CD4-positive, alpha-beta T cell treated with Interleukin-2 at 100 ng/mL for 4 hours (primary cell): ENCODE measurements around the gene ARV1.
A peak's percentile ranks its signal among the peaks of the same experiment; 100 is the strongest.

ENCODE experiments used
- DNase-seq: peaks from one replicate; pipeline ENCODE4 v3.0.0-alpha.2; 2020; ENCODE audit warnings: low spot score

The ARV1 gene

DNA sequence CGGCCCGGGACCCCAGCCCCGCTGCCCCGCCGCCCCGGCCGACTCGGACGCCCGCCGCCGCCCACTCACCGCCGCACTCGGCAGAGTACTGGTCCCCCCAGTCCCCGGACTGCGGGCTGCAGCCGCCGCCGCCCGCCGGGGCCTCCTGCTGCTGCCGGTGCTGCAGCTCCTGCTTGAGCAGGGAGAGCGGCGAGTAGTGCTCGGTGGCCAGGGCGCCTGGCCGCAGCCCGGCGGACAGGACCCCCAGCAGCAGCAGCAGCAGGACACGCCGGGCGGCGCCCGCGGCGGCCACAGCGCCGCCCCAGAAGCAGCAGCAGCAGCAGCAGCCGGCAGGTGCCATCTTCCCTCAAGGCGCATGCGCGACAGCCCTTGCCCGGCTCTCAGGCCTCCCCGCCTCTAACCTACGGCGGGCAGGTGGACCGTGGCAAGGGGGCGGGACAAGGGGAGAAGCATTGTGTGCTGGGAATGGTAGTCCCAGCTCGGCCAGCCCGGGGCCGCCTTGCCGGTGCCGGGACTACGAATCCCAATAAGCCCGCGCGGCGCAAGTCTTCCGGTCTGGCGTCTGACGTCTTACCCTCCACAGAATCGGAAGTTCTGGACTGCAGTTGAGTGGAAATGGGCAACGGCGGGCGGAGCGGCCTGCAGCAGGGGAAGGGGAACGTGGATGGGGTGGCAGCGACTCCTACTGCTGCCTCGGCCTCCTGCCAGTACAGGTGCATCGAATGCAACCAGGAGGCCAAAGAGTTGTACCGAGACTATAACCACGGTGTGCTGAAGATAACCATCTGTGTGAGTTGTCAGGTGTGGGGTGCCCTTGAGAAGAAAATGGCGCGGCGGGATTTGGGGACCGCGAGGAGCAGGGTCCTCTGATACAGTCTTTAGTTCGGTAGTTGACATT lies at the start of gene ARV1, which contains the start of gene TTC13:
Gene ARV1 (plus strand): TSS at position 604 of the 898 bp plus-strand sequence. CDS start 12 bp downstream, at position 616.
Gene TTC13 (minus strand): TSS at position 371 of the 898 bp plus-strand sequence. CDS start 31 bp downstream, at position 340.
- peak; percentile 98 for DNase-seq

DNA sequence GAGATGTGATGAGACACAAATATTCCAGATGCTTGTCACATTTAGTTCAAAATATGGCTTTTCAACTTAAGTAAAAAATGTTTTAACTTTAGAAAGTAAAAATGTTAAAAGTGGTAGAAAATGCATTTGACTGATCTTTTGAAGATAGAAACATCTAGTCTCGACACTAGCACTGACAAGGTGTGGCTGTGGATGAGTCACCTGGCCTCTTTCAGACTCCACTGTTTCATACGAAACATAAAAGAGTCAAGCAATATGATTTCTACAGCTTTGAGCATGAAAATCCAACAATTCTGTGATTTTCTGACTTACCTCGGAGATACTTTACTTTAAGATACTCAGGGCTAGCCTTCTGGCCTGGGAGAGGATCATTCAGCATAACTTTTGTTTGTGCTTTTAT lies 47.9 kb upstream of the ARV1 start:
- DNase-seq = no peak

DNA sequence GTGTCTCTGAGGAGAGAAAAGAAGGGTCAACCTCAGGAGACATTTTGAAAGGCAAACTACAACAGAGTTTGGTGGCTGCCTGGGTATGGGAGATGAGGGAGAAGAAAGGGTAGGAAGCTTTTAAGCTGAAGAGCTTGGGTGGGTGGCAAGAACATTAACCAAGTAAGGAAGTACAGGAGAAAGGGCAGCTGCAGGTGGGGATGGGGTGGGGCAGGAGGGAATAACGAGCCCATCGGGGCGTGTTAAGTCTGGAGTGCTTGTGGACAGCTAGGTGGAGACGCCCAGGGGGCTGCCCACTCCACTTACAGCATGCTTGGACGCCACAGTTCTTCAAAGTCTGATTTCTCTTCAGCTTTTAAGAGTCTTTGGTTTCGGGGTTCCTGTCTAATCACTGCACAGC lies 43.0 kb upstream of the ARV1 start:
- no peak for DNase-seq

DNA sequence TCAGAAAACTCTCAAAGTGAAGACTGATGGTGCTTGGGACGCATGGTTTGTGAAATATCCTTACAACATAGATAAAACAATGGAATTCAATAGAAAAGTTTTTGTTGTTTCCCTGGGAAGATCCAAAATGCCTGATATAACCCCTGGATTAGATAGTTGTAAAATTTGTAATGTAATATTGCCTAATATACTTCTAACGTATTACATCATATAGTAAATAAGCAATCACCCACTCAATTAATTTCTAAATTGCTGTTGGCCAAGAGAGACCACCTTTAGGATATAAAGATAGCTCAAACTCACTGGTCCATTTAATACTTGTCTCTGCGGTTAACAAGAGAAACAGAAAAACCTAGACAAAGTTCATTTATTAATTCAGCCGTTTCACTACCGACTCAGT lies 42.4 kb upstream of the ARV1 start:
- DNase-seq = no peak

DNA sequence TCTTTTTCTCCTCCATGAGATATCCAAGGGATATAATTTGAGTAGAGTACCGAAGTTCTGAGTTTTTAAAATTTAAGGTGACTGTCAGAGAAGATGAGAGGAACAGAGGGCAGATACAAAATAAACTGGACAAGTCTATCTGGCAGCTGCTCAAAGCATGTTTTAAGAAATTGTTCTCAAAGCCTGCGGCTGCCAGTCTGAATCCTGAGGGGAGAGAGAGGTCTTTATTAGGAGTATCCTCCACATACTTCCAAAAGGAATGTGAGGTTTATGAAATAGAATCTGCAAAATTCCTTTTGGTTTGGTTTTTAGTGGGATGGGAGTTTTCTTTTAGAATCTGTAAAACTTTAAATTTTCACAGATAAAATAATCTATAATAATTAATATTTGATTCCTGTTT lies 41.5 kb upstream of the ARV1 start:
- DNase-seq = no peak

DNA sequence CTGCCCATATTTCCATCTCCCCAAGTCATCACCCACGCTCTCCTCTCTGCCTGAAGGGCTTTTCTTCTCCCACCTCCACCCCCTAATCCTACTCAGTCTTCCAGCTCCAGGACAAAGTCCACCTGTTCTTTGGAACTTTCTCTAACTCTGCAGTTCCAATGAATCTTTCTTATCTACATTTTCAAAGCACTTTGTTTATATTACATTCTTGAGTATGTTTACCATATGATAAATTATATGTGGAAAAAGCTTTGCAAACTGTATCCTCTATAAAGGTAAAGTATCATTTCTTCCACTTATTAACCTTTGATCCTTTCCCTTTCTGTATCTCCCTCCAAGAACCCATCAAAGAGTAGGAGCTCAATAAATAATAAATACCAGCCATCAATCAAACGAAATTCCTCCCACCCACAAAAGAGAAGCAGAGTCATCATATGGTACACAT lies 39.9 kb upstream of the ARV1 start:
- DNase-seq = no peak

DNA sequence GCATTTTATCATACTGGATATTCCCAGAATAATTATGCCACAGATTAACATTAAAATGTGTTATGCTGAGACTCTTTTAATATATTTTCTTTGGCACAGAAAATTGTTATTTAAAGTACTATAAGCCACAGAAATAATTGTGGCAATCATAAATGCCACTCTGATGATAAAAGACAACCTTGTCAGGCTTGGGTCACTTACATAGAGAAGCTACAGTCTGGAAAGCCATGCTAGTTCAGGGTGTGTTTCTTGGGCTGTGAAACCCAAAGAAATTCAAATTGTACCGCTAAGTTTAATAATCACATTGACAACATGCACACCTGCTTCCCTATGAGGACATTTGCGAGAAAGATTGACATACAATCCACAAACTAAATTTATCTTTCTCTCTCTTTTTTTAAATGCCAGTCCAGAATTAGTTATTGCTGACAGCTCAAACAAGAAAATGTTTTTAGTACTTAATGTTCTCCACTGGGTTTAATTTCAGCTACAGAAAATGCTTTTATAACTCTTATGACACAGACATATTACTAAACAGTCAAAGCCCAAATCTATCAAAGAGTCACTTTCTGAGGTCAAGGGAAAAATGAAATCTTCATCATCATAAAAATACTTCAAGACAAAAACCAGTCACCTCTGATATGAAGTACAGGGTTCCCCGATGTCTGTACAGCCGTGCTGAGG lies 38.9 kb upstream of the ARV1 start:
- DNase-seq = no peak

DNA sequence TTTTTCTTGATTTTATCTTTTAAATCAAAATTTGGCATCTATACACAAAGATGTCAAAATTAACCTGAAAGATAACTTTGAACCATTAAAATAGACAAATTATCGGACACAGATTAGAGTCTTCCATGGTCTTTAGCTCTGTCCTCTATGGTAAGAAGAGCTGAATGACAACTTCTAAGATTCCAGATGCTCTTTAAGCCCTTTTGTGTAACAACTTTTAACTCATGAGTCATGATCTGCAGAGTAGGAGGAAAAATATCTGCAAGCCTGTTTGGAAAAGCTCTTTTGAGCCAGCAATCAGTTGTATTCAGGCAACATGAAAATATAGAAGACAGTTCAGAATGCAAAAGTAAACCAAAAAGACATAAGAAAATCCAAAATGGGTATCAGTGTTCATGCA lies 38.0 kb upstream of the ARV1 start:
- DNase-seq = no peak

DNA sequence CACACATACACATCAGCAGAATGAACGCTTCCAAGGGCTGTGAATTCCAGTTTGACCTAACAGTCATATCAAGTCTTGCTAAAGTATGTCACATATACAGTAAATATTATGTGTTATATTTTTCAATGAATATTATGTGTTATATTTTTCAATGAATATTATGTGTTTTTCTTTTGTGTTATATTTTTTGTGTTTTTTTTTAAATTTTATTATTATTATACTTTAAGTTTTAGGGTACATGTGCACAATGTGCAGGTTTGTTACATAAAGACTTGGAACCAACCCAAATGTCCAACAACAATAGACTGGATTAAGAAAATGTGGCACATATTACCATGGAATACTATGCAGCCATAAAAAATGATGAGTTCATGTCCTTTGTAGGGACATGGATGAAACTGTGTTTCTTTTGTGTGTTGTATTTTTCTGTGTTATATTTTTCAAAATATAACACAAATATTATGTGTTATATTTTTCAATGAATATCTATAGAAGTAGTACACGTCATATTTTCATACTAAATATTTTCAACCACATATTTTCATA lies 35.8 kb upstream of the ARV1 start:
- no peak for DNase-seq

DNA sequence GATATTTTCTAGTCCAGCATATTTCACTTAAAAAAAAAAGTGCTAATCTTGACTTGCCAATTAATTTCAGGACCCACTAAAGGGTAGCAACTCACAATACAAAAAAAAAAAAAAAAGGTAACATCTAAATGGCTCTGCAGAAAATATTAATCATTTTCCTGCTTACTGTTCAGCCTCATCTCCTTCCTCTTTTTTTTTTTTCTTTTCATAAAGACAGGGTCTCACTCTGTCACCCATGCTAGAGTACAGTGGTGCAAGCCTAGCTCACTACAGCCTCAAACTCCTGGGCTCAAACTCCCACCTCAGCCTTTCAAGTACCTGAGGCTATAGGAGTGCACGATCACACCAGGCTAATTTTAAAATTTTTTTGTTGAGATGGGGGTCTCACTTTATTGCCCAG lies 30.6 kb upstream of the ARV1 start:
- no peak for DNase-seq

DNA sequence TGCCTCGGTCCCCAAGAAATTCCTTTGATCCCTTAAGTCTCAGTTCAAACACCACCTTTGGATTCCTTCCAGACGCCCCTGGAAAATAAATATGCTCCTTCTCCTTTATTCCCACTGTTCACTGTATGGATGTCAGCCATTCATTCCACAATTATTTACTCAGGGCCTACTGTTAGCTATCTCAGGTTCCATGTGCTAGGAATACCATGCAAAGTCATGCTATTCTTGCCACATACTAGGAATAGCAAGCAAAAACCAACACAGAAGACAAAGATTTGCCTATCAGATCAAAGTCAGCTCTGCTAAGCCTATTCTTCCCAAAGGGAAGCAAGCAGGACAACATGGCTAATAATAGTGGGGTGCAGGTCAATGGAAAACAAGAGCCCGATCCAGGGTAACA lies 30.0 kb upstream of the ARV1 start:
- DNase-seq = no peak

DNA sequence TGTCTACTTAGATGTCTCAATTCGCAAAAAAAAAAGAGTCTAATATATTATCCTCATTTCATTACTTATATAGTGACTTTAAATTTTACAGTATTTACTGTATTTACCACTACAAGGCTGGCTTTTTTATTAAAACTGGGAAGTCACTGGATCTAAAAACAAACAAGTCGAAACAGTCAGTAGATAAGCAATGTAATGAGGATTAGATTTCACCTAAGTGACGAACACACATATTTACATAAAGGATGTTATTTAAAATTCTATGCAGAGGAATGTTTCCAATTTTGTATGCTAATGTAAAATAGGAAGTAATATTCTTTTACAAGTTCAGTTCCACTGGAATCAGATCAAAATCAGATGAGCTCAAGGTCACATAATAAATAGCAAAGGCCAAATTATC lies 28.5 kb upstream of the ARV1 start:
- DNase-seq = no peak

DNA sequence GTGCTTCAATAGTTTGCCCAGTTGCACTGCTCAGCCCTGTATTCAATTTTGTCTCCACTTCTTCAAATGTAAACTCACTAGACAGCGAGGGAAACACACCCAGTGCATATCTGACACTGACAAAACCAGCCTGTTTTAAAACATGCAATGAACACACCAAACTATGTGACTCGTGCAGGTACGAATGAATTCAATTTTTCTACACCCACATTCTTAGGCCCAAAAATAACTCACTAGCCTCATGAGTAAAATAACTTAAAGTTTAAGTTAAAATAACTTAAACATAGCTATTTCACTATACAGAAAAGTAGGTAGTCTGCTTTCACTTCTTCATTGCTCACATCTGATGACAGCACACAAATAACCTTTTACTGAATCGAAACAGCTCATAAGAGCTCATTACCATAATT lies 21.3 kb upstream of the ARV1 start:
- no peak for DNase-seq

DNA sequence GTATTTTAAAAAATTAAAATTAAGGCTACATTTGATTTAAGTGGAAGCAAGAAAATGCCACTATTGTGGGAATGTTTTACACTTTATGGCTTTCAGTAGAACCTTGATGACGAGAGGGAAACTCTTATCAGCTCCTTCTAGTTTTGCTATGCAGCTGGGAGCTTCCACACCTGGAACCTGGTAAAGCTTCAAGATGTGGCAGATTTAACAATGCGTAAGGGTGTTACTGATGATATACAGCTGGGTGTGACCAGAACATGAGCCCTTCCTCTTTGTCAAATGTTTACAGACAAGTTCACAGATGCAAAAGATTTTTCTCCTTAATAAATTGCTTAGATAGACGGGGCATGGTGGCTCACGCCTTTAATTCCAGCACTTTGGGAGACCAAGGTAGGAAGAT lies 20.5 kb upstream of the ARV1 start:
- DNase-seq = no peak

DNA sequence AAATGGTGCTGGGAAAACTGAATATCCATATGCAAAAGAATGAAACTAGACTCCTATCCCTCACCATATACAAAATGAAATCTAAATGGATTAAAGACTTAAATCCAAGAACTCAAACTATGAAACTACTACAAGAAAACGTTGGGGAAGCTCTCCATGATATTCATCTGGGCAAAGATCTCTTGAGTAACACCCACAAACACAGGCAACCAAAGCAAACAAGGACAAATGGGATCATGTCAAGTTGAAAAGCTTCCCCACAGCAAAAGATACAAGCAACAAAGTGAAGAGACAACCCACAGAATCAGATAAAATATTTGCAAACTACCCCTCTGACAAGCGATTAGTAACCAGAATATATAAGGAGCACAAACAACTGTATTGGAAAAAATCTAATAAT lies 14.0 kb upstream of the ARV1 start:
- no peak for DNase-seq

DNA sequence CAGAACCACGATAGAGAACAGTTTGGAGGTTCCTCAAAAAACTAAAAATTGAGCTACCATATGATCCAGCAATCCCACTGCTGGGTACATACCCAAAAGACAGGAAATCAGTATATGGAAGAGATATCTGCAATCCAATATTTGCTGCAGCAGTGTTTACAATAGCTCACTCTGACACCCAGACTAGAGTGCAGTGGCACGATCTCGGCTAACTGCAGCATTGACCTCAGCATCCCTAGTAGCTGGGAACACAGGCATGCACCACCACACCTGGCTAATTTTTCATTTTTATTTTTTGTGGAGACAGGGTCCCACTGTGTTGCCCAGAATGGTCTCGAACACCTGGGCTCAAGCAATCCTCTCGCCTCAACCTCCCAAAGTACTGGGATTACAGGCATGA lies 13.4 kb upstream of the ARV1 start:
- no peak for DNase-seq

DNA sequence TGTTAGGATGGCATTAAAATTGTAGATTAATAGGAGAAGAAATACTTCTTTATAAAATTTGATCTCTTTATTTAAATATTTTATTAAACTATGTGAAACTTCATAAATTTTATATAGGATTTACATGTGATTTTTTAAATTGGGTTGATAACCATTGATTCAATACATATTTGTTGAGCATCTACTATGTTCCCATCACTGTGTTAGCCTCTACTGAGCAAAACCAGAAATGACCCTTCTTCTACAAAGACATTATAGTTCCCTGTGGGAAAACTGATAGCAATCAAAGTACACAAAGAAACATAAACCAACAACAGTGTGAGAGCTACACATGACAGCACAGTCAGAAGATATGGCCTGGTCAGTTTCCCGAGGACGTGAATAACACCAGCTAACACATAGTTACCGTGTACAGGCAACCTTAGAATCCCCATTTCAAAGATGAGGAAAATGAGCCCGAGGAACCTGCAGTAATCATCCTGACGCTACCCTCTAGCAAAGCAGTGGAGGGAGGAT lies 12.5 kb upstream of the ARV1 start:
- no peak for DNase-seq

DNA sequence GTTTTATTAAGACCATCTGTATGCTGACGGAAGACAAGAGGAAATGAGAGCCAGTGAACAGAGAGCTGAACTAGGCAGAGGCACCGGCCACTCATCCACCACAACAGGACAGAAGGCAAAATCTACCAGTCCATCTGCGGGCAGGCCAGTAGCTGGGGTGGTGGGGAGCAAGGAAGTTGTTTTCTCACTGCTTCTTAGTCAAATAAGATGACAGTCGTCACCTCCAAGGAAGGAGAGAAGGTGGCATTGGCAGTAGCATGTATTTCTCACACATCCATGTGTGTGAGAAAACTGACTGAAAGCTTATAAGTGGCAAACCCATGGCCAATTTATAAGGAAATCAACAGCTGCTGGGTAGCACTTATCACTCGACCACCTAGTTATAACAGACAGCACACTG lies 8.5 kb upstream of the ARV1 start:
- DNase-seq = no peak

DNA sequence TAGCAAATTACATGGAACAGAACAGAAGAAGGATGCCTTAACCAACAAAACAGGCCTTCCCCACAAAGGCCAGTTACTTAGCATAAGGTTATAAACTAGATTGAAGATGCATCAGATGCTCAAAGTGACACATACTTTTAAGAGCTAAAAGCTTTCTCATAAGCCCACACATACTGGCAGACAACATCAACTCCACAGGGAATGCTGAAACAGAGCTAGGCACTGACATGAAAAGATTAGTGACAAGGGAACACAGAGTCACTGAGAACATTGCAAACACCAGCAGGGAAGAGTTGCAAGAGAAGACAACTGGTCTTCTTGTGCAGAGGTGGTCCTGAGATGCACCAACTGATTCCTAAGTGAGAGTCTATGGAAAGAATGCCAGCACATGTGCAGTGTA lies 7.1 kb upstream of the ARV1 start:
- no peak for DNase-seq

DNA sequence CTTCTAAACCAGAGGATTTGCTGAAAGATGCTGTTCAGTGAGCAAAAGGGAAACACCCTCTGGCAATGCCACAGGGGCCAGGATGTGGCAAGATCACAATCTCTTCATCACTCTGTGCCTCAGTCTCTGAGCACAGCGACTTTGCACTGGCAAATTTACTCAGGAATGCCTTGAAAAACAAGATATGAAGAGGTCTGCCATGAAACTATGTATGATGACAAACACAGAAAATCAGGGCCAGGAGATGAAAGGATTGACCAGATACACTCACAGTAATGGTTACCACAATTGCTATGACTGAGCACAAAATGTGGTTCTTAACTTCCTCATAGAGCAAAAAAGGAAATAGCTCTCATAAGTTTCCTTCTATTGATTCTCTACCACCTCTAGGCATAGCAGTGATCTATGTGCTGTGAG lies 6.0 kb upstream of the ARV1 start:
- peak; percentile 77 for DNase-seq

DNA sequence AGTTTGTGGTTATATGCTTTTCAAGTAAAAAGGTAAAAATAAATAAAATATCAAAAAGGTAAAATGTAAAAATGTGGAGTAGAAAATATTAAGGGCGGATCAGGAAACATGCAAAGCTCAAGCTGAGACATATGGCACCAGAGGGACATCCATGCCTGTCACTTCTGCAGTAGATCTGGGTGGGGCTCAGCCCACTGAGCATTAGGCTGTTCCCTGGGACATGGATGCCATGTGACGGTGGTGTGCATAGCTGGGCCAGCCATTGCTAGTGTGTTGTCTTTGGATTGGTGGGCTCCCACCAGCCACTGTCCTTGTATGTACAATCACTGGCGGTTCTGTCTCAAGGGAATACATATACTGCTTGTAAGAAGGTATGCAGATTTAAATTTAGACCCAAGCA lies 3.3 kb upstream of the ARV1 start:
- DNase-seq = no peak

DNA sequence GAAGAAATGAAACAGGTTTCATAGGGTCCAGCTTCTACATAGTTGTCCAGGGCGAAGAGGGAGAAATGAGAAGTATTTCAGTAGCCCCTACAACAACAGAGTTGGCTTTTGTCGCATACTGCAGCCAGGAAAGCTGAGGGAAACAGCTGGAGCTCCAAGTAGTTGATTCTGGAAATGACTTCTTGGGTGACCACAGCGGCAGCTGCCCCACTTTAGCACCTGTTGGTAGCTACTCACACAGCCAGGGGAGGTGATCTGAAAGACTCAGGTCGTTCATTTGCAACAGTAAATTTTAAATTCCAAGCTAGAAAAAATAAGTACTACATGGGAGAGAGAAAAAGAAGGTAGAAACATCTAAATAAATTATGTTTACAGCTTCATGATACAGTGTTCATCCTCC lies 2.5 kb upstream of the ARV1 start:
- DNase-seq = no peak
